Measurements from ENCODE around the gene INTS3.

INTS3 gene

DNA sequence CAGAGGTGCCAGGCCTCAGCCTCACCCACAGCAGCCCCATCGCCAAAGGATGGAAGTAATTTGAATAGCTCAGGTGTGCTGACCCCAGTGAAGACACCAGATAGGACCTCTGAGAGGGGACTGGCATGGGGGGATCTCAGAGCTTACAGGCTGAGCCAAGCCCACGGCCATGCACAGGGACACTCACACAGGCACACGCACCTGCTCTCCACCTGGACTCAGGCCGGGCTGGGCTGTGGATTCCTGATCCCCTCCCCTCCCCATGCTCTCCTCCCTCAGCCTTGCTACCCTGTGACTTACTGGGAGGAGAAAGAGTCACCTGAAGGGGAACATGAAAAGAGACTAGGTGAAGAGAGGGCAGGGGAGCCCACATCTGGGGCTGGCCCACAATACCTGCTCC is 34.4 kb upstream of the INTS3 start:
- DNase-seq (ENCODE audit: extremely low read depth, low read depth), result no peak
- no peak overlapping the region for H3K4me3 ChIP-seq (replicated peaks; ENCODE audit: low read depth, low read length)
- TF ChIP-seq, protein P1, sequence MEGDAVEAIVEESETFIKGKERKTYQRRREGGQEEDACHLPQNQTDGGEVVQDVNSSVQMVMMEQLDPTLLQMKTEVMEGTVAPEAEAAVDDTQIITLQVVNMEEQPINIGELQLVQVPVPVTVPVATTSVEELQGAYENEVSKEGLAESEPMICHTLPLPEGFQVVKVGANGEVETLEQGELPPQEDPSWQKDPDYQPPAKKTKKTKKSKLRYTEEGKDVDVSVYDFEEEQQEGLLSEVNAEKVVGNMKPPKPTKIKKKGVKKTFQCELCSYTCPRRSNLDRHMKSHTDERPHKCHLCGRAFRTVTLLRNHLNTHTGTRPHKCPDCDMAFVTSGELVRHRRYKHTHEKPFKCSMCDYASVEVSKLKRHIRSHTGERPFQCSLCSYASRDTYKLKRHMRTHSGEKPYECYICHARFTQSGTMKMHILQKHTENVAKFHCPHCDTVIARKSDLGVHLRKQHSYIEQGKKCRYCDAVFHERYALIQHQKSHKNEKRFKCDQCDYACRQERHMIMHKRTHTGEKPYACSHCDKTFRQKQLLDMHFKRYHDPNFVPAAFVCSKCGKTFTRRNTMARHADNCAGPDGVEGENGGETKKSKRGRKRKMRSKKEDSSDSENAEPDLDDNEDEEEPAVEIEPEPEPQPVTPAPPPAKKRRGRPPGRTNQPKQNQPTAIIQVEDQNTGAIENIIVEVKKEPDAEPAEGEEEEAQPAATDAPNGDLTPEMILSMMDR (IDR thresholded peaks at IDR 0.05; ENCODE audit: low read depth, low read length, missing control alignments), result no peak

DNA sequence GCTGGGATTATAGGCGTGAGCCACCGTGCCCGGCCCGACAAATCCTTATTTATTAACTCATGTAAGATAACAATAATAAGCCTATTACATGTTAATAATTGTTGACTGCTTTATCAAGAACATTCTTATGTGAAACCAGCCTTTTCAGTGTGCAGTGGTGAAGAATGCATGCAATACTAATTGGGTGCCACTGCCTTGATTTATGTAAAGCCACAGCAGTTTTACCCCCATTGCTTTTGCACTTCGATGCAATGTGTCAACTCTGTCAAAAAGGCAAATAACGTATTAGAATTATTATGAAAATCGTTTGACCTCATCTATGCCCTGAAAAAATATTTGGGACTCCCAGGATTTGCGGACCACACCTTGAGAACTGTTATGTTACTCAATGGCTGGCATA is 31.1 kb upstream of the INTS3 start:
- no peak overlapping the region for H3K4me3 ChIP-seq (replicated peaks; ENCODE audit: low read depth, low read length)
- TF ChIP-seq, protein P1 (IDR thresholded peaks at IDR 0.05; ENCODE audit: low read depth, low read length, missing control alignments), result no peak

DNA sequence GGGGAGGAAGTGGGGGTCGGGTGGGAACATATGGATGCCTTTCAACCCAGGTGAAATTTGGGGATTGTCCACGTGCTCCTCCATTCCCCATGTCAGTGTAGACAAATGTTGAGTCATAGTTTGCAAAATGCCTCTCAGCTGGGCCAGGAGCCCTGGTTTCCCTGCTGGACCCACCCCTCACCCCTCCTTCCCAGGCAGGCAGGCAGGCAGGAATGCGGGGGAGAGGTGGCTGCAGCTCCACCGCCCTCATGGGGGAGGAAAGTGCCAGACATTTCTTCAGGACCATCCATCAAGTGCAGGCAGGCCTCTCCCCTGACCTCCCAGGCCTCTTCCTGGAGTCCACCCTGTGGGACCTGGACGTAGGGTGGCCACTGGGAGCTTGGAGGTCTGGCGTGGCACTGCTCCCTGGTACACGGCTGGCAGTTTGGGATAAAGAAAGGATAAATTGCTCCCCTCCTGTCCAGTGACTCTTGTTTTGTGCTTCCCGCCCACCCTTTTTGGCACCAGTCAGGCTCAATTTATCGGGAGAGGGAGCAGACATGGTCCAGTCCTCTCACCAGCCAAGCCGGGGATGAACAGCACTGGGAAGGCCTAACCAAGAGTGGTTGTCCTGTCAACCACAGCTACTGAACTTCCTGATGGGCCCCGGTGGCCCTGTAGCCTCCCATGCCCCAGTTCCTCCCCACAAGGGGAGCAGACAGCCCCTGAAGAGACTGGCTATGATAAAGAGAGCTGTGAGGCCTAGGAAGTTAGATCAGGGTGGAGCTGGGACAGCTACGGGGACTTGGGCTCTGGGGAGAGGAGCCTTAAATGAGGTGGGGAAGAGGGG is 30.4 kb upstream of the INTS3 start:
- TF ChIP-seq, protein P1 (IDR thresholded peaks at IDR 0.05; ENCODE audit: low read depth, low read length, missing control alignments), result no peak
- DNase-seq (ENCODE audit: extremely low read depth, low read depth), result no peak
- H3K4me3 ChIP-seq (replicated peaks; ENCODE audit: low read depth, low read length), result no peak overlapping the region

More for the DNA sequence above, 31.1 kb upstream of the INTS3 start:
- DNase-seq (ENCODE audit: extremely low read depth, low read depth), result no peak

DNA sequence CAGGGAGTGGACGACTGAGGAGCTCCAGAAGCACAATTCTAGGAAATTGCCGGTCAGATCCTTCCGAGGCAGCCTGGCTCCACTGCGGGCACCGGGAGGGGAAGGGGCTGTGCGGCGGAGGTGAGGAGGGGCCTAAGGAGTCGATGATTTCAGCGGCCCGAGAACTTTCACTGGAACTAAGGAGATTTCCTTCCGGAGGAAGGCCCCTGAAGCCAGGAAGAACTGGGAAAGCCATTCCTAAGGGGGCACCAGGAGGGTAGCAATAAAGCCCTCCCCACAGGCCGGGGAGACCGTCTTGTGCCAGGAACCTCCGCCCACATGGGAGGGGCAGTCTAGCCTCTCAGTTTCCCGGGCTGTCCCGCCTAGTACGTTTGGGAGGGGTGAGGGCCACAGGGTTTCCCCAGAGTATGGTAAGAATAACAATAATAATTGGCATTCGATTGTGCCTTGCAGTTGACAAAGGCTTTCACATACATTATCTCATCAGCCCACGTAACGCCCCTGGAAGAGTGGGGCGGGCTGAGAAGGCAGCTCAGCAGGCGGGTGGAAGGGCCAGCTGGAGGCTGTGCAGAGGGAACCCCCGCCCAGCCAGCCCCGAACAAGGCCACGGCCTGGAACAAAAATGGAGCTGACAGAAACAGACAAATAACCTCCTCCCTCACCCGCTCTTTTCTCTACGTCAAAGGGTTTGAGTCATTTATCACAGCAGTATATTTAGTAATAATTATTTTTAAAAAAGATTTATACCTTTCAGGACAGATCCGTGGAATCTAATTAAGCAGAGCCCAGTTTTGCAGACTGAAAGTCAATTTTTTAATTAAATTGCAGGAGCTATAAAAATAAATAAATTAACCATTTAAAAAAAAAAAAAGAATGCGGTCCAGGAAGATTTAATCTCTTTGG is 29.6 kb upstream of the INTS3 start:
- DNase-seq (ENCODE audit: extremely low read depth, low read depth), result no peak
- TF ChIP-seq, protein P1 (IDR thresholded peaks at IDR 0.05; ENCODE audit: low read depth, low read length, missing control alignments), result no peak
- H3K4me3 ChIP-seq (replicated peaks; ENCODE audit: low read depth, low read length), result no peak overlapping the region

DNA sequence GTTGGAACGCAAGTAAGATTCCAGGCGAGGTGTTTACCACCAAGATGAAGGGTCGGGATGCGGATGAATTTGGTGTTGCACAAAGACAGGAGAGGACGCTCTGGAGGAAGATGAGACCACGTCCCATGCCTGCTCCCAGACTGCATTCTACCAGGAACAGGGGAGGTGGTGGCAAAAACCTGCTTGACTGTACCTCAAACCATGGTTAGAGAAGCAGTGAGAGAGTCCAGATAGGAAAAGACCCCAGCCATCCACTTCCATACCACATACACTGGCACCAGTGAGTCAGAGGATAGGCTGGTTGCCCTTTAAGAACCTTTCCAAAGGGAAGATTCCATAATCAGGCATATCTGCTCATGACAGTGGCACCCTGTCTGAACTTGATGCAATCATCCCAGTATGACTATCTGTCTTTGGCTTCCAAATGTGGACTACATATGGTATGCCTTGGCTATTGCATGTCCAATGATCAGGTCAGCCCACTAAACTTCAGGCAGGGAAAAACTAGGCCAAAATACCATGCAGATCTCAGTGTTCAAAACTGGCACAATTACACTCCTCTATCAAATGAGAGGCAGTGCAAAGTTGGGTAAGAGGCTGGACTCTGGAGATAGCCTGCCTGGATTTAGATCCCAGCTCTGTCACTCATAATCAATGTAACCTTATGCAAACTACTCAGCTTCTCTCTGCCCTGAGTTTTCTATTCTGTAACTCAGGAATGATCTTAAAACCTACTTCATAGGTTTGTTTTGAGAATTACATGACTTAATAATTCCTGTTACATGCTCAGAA is 28.7 kb upstream of the INTS3 start:
- no peak overlapping the region for H3K4me3 ChIP-seq (replicated peaks; ENCODE audit: low read depth, low read length)
- DNase-seq (ENCODE audit: extremely low read depth, low read depth), result no peak
- TF ChIP-seq, protein P1 (IDR thresholded peaks at IDR 0.05; ENCODE audit: low read depth, low read length, missing control alignments), result no peak

DNA sequence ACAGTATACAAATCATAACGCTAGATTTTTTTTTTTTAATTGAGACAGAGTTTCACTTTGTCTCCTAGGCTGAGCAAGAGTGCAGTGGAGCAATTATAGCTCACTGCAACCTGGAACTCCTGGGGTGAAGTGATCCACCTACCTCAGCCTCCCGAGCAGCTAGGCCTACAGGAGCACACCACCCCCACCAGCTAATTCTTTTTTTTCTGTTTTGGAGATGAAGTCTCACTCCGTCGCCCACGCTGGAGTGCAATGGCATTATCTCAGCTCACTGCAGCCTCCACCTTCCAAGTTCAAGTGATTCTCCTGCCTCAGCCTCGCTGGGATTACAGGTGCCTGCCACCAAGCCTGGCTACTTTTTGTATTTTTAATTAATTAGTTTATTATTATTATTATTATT is 28.1 kb upstream of the INTS3 start:
- no peak overlapping the region for H3K4me3 ChIP-seq (replicated peaks; ENCODE audit: low read depth, low read length)
- TF ChIP-seq, protein P1 (IDR thresholded peaks at IDR 0.05; ENCODE audit: low read depth, low read length, missing control alignments), result no peak
- DNase-seq (ENCODE audit: extremely low read depth, low read depth), result no peak

All from HFF-Myc (cell line).